GM18520 (cell line): ENCODE measurements around the gene INSYN2A.

Source experiments
- ATAC-seq: cut with Tn5 transposase; IDR thresholded peaks from one replicate; pipeline ENCODE4 v1.9.1; 2021; ENCODE audit not compliant: unreplicated experiment

INSYN2A gene, protein sequence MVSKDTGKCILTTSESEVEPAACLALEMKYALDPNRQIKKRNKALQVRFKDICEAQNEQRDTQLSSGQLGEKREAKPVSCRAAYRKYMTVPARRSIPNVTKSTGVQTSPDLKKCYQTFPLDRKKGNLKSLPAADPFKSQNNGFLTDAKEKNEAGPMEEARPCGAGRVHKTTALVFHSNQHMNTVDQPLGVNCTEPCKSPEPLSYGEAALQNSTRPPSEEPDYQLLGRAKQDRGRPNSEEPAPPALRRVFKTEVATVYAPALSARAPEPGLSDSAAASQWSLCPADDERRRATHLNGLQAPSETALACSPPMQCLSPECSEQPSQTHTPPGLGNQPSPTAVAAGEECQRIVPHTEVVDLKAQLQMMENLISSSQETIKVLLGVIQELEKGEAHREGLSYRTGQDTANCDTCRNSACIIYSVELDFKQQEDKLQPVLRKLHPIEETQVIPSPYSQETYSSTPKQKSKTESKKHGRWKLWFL

DNA sequence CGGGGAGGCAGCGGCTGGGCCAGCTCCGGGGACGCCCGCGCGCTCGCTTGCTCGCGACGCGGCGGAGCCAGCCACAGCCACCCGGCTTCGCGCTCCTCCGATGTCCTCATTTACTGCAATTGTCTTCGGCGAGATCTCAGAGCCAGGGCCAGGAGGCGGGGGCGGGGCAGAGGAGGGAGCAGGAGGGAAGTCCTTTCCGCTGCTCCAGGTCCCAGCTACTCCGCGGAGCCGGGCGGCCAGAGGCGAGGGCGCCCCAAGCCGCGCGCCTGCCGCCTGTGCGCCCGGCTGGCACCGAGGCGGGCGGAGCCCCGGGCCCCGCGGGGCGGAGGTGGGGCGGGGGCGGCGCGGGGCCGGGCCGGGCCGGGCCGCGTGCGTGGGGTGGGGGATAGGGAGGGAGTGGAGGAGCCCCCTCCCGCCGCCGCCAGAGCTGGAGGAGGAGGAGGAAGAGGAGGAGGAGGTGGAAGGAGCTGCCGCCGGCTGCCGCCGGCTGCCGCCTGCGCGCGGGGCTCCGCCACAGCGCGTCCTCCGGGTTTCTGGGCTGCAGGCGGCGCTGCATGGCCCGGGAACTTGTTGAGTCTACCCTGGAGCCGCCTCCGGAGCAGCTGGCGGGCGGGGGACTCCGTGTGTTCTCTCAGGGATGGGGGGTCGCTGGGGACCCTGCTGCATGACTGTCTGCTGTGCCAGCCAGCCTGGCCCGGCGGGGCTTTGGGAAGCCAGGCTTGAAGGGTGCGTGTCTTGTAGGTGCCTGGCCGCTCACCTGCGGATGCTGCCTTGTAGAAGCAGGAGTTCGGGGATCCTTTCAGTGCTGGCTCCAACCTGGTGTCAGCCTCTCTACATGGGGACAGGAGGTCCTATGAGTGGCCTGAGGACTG, at the start of gene INSYN2A:
Gene INSYN2A, minus strand, starts transcription at position 310 of the 872 bp plus-strand sequence. CDS start 20,196 bp downstream, outside the sequence.
- ATAC-seq: no peak

GRCh38 chr10:127245456-127245855, 49.1 kb upstream of the INSYN2A start:
- ATAC-seq: no peak

- ATAC-seq: no peak
These were observed 47.3 kb upstream of the INSYN2A start for GRCh38 chr10:127243490-127244272.

DNA sequence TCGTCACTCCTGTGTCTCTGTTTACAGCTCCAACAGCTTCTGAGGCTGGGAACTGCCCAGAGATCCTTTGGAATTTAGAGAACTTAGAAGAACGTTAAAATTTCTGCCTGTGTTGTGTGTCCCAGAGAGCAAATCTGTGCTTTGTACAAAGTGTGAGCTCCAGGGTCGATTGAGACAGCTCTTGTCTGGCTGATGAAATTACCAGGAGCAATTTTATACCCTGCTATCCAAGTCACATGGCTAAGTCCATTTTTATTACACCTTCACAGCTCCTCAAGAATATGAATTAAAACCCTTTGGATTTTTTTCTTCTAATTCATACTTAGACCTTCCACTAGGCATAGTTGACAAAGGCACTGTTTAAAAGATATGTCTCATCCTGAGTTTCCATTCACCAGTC, 46.5 kb upstream of the INSYN2A start:
- no peak for ATAC-seq

DNA sequence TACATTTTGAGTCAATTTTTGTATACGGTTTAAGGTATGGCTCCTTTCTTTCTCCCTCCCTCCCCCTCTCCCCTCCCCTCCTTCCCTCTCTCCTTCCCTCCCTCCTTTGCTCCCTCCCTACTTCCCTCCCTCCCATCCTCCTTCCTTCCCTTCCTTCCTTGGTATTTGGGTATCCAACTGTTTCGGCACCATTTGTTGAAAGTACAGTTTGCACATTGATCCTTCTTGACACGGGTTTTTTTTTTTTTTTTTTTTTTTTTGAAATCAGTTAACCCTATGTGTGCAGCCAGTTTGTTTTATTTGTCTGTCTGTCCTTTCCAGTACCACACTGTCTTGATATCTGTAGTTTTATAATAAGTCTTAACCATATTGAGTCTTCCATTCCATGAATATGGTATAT, 39.9 kb upstream of the INSYN2A start:
- no peak for ATAC-seq

DNA sequence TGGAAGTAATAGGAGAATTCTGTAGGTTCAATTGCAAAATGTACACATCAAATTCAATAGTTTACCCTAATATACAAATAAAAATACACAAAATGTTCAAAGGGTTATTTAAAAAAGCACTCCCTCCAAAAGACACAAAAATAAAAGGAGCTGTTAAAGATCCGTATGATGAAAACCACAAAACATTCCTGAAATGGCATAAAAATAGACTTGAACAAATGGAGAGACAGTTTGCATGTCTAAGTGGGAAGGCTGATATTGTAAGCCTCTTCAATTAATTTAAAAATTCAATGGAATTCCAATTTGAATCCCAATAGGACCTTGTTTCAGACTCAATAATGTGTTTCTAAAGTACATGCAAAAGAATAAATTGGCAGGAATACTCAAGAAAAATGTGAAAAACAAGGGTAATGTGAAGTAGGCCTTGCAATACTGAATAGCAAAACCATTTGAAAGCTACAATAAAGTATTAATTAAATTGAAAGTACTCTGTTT, 38.0 kb upstream of the INSYN2A start:
- ATAC-seq: no peak

- ATAC-seq: no peak
These were observed 31.9 kb upstream of the INSYN2A start for GRCh38 chr10:127228195-127228787.

GRCh38 chr10:127227663-127228062, 31.3 kb upstream of the INSYN2A start:
- ATAC-seq: no peak

DNA sequence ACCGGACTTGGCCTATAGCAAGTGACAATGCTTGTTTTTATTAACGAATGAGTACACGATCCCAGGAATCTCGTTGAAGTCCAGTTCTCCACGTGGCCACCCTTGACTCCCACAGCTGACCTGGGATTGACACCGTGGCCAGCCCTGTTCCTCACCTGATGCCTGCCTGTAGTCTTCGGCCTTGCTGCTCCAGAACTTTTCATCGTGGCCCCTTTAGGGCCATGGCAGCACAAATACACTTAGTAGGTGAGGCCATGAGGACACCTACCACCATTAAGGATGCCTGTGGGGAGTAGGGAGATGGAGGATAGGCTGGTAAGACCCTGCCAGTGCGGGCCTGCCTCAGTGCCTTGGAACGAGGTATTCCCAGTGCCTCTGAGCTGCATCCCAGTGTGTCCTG, 30.6 kb upstream of the INSYN2A start:
- ATAC-seq: no peak

- ATAC-seq: no peak
These were observed 24.9 kb upstream of the INSYN2A start for GRCh38 chr10:127221281-127221680.

- no peak for ATAC-seq
These were observed 22.3 kb upstream of the INSYN2A start for GRCh38 chr10:127218658-127219057.

DNA sequence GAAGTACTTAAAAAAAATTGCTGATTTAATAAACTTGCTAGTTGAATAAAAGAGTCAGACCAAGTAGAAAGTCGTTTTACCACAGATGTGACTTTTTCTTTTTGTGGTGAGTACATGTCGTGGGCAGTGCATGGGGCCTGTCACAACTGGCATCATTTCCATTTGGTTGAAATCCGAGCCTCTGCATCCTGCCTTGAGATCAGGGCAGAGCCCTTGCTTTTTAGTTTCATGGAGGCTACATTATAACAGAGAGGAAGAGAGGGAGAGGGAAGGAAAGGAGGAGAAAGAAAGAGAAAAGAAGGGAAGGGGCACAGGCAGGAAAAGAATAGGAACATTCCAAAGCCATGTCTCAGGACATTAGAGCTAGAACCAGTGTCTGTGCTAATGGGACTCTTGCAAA, 20.4 kb upstream of the INSYN2A start:
- ATAC-seq: no peak

GRCh38 chr10:127216274-127216673, 19.9 kb upstream of the INSYN2A start:
- ATAC-seq: no peak

DNA sequence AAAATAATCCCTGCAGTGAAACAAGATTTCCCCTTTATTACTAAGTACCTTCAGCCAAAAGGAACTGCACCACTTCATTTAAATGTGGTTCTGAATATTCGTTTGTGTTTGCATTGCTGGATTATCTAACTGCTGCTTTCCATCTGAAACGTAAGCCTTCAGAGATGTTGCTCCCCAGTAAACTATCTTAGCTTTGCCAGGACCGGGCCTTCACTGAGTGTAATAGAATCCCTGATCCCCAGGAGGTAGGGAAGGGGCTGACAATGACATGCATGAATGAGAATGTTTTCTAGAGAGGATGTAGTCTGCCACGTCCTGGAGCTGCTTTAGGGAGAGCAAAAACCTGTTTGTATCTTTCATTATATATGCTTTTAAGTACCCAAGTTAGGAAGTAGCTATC, 19.5 kb upstream of the INSYN2A start:
- ATAC-seq: no peak

GRCh38 chr10:127210936-127211466, 14.6 kb upstream of the INSYN2A start:
- ATAC-seq: no peak

DNA sequence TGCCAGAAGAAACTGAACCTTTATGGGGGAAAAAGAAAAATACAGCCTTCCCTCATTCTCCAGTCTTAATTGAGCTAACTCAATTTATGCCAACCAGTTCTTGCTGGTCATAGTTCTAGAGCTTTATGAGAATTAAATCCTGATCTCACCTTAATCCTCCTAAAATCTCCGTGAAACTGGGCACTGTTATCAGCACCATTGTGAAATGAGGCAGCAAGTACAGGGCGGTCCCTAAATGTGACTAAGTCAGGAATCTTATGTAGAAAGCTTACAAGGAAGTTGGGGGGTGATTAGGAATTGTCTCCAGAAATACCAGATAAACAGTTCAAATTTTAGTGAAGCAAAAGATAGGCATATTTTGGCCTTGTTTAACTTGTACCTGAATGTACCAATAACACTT, 10.7 kb upstream of the INSYN2A start:
- ATAC-seq: no peak

GRCh38 chr10:127203067-127203466, 6.7 kb upstream of the INSYN2A start:
- ATAC-seq: no peak

DNA sequence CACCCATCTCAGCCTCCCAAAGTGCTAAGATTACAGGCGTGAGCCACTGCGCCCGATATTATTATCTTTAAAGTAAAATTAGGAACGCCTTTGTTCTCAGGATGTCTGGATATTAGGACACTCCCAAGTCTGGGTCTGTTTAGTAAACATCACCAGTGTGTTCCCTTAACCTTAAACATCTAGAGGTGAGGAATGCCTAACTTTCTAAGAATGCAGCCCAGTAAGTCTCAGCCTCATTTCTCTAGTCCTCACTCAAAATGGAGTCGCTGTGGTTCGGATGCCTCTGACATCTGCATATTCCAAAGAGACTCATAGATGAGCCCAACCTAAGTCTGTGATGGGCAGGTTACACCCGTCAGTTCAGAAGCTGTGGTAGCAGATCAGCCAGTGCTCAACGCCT, 4.3 kb upstream of the INSYN2A start:
- ATAC-seq: no peak

- no peak for ATAC-seq
These were observed 2.3 kb upstream of the INSYN2A start for GRCh38 chr10:127198721-127199120.

GRCh38 chr10:127198307-127198706, 1.9 kb upstream of the INSYN2A start:
- no peak for ATAC-seq

DNA sequence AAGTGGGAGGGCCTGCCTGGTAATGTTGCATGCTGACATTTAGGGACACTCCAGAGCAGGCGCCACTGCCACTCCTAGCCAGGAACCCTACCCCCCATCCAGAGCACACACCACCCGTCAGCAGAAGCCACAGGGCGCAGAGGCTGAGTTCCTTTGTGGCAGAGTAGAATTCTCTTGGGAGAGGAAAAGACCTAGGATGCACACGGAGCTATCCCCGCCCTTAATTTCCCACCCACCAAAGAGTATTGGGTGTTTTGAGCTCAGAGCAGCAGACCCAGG, 702 bp upstream of the INSYN2A start:
- no peak for ATAC-seq
